ENCODE measurements around the gene TMEM117.

The TMEM117 gene

DNA sequence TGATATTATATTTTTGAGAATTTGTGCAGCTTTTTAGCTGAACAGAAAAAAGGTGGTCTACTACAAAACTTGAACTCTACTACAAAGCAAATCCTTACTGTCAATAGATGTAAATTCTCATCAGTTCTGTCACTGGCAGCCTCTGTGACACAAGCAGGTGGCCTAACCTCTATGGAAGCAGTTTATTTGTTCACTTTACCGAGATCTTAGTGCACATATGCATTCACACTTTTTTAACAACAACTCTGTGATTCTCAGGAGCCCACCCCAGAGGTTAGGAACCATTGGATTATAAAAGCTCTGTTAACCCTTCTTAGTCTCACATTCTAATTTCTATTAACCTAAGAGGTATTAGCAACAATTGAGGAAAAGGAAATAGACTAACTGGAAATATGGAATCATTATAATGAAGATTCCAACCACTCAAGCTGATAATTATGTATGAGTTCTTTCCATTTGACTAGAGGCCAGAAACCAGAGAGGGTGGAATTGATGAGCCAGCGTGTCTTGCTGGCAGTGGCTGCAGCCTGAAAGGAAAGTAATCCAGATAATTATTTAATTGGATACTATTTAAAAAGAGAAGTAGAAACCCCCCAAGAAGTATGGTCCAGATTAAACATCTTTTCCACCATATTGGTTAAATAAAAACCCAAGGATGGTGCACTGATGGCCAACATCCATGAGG lies 451.1 kb downstream of the TMEM117 start:
- no peak for DNase-seq

DNA sequence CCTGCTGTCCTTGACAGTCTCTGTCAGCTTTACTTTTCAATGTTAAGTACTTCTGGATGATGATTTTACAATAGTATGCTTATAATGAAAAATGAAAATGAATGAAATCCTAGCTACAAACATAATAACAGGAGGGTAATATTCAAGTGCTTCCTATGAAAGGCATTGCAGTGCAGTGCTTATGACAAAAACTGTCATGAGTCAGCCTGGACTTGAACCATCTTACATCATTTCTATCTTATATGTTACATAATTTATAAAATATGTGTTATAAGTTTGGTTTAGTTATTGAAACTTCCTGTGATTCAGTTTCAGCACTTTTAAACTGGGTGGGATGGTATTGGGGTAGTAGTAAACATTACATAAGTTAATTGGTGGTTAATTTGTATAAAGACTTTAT lies 451.7 kb downstream of the TMEM117 start:
- DNase-seq, result no peak

DNA sequence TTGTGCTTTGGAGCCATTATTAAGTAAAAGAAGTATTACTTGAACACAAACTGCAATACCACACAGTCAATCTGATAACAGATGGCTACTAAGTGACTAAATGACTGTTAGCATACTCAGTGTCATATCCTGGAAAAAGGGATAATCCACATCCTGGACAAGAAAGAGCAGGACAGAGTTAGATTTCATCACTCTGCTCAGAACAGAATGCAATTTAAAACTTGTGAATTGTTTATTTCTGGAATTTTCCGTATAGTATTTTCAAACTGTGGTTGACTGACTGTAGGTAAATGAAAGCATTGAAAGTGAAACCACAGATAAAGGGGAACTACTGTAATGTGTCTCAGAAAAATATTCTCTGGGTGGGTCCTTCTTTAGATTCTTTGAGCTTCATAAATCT lies 458.8 kb downstream of the TMEM117 start:
- DNase-seq, result no peak

DNA sequence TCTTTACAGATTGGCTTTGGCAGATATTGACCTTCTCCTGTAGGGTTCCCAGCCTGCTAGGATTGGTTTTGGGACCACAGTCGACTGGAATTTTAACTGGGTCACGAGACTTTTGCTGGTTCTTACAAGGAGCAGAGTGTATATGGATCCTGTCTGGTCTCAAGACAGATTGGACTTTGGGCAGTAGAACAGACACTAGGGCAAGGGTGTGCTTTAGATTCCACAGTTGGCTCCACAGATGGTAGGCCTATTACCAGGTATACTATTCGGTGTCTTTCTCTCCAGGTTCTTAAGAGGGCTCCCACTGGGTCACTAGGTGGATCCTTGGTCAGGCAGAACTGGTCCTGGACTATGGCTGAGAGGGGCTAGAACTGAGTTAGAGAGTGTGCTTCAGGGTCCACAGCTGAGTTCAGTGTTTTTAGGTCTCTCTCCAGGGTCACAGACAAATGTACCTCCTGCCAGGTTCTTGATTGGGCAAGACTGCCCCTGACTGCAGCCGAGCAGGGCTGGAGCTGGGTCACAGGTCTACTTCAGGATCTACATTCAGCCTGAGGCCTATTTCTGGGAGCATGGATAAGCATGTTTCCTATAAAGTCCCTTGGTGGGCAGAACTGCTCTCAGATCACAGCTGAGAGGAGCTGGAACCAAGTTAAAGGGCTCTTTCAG lies 460.2 kb downstream of the TMEM117 start:
- DNase-seq, result no peak

DNA sequence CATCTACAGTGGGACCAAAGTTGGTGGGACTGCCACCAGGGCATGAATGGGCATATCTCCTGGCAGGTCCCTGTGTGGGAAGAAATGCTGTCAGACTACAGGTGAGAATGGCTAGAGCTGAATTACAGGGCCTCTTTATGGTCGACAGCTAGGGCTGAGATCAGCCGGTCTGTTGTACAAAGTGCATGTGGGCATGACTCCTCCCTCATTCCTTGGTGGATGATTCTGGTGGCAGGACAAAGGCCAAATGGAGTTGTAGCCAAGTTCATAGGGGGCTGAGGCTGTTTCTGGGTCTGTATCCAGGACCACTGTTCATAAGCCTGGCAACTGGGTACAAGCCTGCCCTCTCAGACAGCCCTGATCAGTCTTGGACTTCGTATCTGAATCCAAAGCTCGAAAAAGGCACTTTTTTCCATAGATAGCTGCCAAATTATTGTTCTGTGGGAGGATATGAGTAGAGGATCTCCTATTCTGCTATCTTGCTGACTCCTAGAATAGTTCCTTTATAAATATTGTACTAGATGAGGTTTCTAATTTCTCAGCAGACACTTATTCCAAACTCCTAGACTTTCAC lies 460.8 kb downstream of the TMEM117 start:
- no peak for DNase-seq

DNA sequence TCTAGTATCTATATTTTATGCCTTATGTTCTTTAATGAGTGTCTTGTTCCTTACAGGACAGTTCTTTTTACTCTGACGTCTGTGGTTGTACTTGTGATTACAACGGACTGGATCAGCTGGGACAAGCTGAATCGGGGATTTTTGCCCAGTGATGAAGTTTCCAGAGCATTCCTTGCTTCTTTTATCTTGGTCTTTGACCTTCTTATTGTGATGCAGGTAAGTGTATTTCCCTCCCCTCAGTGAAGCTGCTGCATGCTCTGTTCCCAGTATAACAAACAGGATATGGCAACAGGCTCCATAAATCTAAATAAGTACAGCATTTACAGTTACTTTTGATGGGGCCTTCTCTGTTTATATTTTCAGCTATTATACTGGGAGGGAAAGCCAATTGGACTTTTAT lies 463.6 kb downstream of the TMEM117 start:
- no peak for DNase-seq

DNA sequence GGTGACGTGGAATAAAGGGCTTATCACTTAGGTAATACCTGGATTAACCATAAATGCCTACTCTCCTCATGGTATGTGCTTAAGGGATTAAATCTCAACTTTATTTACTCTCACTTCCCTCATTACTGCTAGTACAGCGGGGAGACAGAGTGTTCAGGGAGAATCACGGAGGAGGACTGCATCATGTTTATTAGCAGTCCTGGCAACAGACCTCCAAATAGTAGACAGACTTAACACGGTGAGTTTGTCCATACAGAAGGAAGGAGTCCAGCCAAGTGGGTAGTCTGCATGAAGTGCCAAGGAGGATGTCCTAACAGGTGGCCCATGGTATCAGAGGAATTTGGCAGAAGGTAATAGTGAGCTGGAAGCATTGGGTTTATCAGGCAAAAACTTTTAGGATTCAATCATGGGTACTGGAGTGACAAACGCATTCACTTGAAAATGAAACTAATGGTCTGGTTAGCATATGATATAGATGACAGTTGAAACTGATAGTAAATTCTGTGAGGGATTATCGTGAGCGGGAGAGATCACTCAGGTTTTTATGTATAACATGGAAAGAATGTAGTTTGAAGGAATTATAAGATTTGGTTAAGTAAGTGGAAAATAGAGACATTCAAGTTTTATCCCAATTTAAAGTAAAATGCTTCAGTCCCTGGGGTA lies 471.8 kb downstream of the TMEM117 start:
- DNase-seq, result no peak

DNA sequence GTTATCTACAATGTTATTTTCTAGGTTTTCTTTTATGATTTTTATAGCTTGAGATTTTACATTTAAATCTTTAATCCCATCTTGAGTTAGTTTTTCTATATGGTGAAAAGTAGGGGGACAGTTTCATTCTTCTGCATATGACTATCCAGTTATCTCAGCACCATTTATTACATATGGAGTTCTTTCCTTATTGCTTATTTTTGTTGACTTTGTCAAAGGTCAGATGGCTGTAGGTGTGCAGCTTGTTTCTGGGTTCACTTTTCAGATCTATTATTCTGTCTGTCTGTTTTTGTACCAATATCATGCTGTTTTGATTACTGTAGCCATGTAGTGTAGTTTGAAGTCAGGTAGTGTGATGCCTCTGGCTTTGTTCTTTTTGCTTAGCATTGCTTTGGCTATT lies 477.3 kb downstream of the TMEM117 start:
- DNase-seq, result no peak

DNA sequence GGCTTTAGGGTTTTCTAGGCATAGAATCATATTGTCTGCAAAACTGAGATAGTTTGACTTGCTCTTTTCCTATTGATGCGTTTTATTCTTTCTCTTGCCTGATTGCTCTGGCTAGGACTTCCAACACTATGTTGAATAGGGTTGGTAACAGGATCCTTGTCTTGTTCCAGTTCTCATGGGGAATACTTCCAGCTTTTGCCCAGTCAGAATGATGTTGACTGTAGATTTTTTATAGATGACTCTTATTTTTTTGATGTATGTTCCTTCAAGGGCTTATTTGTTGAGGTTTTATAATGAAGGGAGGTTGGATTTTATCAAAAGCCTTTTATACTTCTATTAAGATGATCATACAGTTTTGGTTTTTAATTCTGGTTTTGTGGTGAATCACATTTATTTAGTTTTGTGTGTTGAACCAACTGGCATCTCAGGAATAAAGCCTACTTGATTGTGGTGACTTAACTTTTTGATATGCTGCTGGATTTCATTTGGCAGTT lies 478.2 kb downstream of the TMEM117 start:
- DNase-seq, result no peak

DNA sequence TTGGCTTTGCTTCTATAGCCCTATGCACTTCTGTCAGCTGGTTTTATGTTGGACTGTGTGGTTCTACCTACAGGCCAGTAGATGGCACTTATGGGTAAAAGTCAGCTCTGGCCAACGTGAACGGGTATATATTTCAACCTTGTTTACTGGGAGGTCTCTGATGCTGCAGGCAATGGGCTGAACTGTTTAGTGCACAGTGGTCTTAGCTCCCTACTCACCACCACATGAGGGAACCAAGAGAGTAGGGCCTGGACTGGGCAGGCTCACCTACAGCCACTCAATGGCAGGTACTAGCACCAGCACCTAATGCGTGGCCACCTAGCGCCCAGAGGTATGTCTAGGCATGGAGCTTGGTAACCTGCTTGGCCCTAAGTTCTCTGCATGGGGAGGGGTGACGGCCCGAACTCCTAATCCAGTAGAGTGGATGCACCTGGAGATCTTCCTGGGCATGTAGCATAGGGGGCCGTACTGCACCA lies 481.8 kb downstream of the TMEM117 start:
- no peak for DNase-seq

DNA sequence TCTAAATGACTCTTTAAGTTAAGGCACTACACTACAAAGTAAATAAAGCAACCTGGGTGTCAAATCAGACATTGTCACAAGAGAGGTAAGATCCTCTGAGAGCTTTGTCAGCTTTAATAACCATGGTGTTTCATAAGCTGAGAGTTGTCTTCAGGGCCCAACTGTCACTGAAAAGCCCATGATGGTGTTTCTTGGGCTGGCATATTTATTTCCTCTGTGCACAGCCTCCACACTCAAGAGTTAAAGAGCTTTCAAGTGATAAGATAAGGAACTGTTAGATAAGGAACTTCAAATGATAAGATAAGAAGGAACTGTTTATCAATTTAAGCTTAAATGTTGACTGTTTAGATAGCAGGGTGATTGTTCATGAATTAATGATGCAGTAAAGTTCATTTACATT lies 495.4 kb downstream of the TMEM117 start:
- DNase-seq, result no peak

DNA sequence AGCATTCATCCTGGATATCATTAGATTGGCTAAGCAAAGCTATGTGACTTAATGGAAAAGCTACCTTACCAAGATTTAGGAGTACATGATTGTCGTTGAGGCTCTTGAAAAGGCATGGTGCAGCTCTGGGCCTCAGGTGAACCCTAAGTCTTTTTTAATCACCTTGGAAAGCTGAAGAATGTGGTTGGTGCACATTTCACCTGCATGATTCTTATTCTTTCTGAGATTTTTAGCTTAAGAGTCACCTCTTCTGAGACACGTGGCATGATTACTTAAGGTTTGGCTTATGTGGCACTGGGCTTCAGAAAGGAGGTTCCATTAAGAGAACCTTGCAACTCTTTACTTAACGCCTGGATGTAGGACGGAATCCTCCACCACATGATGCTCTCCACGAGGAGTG lies 498.5 kb downstream of the TMEM117 start:
- no peak for DNase-seq

DNA sequence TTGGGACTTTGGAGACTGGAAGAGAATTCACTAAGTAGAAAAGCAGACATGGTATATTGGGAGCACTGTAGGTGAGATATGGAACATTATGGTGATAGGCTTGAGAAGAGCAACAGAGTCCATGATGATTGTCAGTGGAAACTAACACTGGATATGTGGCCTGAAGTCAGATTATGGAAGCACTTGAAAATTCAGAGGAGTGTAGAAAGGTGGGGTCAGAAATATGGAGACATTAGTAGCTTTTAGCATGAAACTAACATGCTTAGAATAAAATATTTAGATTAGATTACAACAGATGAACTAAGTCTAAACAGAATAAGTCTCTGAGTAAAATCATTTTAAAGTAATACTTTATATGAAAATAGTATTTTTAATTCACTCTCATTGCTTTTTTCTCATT lies 499.1 kb downstream of the TMEM117 start:
- no peak for DNase-seq

DNA sequence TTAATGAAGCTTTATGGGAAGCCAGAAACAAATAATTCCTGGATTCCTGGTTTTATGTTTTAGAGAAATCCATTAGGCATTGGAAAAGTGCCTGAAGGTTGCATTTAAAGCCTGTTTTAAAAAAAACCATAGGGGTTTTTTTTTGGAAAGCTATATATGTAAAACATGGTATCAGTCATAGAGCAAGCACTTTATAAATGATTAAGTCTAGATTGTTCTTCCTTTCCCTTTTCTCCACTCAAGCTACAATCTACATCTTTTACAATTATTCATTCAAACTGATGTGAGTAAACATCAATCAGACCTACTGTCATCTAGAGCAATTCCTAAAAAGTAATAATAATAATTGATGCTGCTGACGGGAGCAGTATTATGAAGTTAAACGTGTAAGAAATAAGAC lies 500.7 kb downstream of the TMEM117 start:
- no peak for DNase-seq

DNA sequence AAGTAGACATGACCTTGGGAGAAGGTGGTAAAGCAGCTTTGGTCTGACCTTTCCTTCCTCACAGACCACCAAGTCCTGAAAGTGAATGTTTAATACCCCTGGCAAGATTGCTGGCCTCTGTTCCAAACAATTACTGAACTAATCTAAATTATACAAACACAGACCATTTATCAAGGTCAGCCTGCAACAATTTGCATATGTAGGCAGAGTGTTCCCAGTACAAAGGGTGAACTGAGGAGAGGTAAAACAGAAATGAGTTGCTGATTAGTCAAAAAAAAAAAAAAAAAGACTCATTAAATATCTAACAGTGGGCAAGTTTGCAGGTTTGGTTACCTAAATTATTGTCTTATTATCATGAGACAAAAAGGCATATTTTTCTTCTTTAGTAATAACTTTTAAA lies 506.5 kb downstream of the TMEM117 start:
- no peak for DNase-seq

DNA sequence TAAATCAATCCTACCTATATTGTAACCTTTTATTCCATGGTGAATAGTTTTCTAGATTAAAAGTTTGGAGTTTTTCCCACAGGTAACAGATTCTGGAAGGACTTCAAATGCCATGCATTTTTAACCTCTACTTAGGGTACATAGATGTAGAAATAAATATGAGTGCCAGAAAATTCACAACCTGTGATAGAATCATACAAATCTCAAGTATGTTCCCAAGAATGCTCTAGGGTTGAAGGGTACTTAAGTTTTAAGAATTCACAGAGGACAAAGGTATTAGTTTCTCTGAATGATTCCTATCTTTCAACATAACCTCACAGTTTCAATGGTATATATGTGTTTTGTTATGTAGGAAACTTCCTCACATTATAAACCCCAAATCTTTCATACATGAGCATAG lies 511.3 kb downstream of the TMEM117 start:
- DNase-seq, result no peak

DNA sequence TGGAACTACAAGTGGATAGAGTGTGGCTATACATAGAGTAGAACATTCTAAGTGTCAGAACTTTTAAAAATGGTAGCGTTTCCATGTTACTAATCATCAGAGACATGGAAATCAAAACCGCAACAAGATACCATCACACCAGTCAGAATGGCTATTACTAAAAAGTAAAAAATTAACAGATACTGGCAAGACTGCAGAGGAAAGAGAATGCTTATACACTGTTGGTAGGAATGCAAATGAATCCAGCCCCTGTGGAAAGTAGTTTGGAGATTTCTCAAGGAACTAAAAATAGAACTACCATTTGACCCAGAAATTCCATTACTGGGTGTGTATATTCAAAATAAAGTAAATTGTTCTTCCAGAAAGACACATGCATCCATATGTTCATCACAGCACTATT lies 521.6 kb downstream of the TMEM117 start:
- no peak for DNase-seq

DNA sequence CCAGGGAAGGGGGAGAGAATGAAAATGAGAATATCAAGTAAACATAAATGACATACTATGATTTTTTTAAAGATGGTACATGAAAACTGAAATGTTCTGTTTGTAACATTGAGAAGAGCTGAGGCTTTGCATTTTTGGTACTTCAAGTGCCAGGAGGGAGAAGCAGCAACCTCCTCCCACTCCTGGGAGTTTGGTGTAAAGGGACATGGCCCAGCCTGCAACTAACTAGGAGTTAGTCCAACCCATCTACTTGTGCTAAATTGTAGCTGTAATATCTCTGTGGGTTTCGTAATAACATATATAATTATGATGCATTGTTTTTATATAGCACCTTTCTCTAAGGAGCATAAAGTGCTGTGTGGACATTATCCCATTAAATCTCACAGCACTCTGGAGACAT lies 522.8 kb downstream of the TMEM117 start:
- DNase-seq, result no peak

DNA sequence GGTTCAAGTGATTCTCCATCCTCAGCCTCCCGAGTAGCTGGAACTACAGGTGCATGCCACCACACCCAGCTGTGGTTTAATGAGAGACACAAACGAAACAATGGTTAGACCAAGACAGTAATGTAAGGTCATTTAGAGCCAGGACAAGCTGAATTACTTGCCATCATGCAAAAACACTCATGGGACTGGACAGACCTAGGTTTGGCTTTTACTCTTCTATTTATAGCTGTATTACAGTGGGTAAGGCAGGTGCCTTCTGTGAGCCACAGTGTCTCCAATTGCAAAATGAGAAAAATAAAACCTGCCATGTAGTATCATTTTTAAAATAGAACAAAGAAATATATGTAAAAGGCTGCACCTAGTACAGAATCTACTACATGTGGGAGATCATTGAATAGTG lies 527.1 kb downstream of the TMEM117 start:
- no peak for DNase-seq

DNA sequence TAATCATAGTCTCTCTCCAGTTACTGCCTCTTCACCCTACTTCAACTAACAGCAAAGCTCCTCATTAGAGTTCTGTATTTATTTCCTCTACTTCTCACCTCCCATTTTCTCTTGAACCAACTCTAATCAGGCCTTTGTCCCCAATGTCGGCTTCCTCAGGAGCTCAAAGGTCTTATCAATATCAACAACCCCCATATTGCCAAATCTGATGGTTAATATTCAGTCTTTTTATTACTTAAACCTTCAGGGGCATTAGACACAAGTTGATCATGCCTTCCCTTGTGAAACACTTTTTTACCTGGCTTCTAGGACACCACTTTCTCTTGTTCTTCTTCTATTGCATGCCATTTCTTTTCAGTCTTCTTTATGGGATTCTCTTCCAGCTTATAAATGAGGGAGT lies 531.3 kb downstream of the TMEM117 start:
- no peak for DNase-seq

DNA sequence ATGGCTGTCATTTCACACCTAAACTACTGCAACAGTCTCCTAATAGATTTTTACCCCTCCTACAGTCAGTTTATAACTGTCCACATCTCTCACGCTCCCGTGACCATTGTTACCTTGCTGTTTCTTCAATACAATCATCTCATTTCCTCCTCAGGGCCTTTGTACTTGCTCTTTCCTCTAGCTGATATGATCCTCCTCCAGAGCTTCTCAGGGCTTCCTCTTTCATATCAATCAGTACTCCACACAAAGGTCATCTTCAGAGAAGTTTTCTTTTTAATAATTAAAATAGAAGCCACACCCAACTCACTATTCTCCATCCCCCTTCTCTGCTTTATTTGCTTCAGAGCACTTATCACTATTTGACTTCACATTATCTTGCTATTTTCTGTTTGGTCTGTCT lies 532.0 kb downstream of the TMEM117 start:
- no peak for DNase-seq

DNA sequence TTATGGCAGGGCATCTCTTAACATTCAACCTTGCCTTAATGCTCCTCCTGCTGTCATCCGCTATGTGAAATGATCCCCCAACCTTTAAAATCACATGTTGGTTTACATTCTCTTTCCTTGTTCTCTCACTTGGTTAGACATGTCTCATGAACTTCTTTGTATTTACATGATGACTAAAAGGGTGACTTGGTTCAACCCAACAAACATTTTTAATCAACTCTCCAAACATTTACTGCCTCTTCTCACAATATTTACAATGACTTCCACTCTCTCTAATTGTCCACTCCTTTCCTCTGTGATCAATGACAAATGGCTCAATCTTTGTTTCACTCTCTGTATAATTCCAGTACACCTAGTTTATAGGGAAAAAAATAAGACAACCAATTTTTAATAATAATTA lies 534.1 kb downstream of the TMEM117 start:
- no peak for DNase-seq

All from nucleus accumbens (tissue), 56 donors.